Natural killer cell (primary cell): ENCODE data around the gene PWWP2A. TPM values are rescaled to one million over a fixed set of nuclear protein-coding genes. Genes with fewer than 3 reads are reported as not detected.

Experiments
- ATAC-seq, 3 donors: fragments of 150-1000 bp in 2 of 3; fragments of 200-7000 bp in 1 of 3; cut with Tn5 transposase; 1 replicate in 1 of 3; 2 replicates in 2 of 3; pipeline ENCODE4 v1.10.0; 2021; ENCODE audit warnings: mild to moderate bottlenecking in 2 of 3, moderate library complexity in 2 of 3
- DNase-seq, 2 donors: peaks; one replicate each; pipeline versions ENCODE4 v3.0.0 to v3.0.0-alpha.2; 2013 to 2021; ENCODE audit warnings: mixed read lengths in 1 of 2
- H3K27ac ChIP-seq: one replicate; pipeline ENCODE4 v1.5.1; 2013; ENCODE audit warnings: mild to moderate bottlenecking, low read length
- H3K27me3 ChIP-seq: one replicate; pipeline ENCODE4 v1.6.1; 2013; ENCODE audit warnings: low read length; ENCODE audit not compliant: control insufficient read depth, insufficient read depth
- H3K36me3 ChIP-seq: one replicate; pipeline ENCODE4 v1.6.1; 2013; ENCODE audit warnings: low read length; ENCODE audit not compliant: control insufficient read depth, insufficient read depth
- H3K4me1 ChIP-seq: one replicate; pipeline ENCODE4 v1.6.1; 2013; ENCODE audit warnings: low read length; ENCODE audit not compliant: control insufficient read depth, insufficient read depth
- H3K4me3 ChIP-seq: one replicate; pipeline ENCODE4 v1.5.1; 2013; ENCODE audit warnings: low read length
- H3K9me3 ChIP-seq: one replicate; pipeline ENCODE4 v1.6.1; 2013; ENCODE audit warnings: low read length; ENCODE audit not compliant: control insufficient read depth, insufficient read depth
- H3K27ac Mint-ChIP-seq, 2 donors: one replicate each; pipeline ENCODE4 v1.8.0; 2022; ENCODE audit warnings: mild to moderate bottlenecking in 2 of 2, mixed read lengths in 2 of 2, moderate library complexity in 1 of 2
- H3K27me3 Mint-ChIP-seq, 2 donors: one replicate each; pipeline ENCODE4 v1.8.0; 2022; ENCODE audit warnings: low read depth in 2 of 2, mixed read lengths in 2 of 2
- H3K36me3 Mint-ChIP-seq: one replicate; pipeline ENCODE4 v1.8.0; 2022; ENCODE audit warnings: mixed read lengths
- H3K4me1 Mint-ChIP-seq, 2 donors: one replicate each; pipeline ENCODE4 v1.8.0; 2022; ENCODE audit warnings: mixed read lengths in 2 of 2
- H3K4me3 Mint-ChIP-seq: one replicate; pipeline ENCODE4 v1.8.0; 2022; ENCODE audit warnings: mild to moderate bottlenecking, moderate library complexity, mixed read lengths
- H3K9me3 Mint-ChIP-seq, 2 donors: one replicate each; pipeline ENCODE4 v1.8.0; 2022; ENCODE audit warnings: mixed read lengths in 2 of 2
- WGBS: methylation state at CpG from one replicate; pipeline ENCODE4 v1.1.7; 2013; ENCODE audit warnings: missing lambda C conversion rate; ENCODE audit not compliant: insufficient coverage; 5-methylcytosine and 5-hydroxymethylcytosine counted together
- intact Hi-C: fragments of 100-400 bp; cut with micrococcal nuclease; formaldehyde crosslinking; loops from one replicate; pipeline ENCODE4 v1.14.2; 2022
- total RNA-seq, 4 donors: library from RNA; stranded (reverse); fragments of 120-200 nt in 1 of 4; gene quantifications; one replicate each; pipeline versions ENCODE4 v1.2.3 to v1.2.4, GENCODE V29; 2013 to 2022
- TF ChIP-seq, protein P1 (sequence below): fragments of 200-600 bp; IDR thresholded peaks from one replicate; pipeline ENCODE4 v1.8.0; 2022; ENCODE audit warnings: antibody characterized with exemption

The PWWP2A gene
- total RNA-seq, 3 donors from 2014 or later (not counting 1 experiment from before 2014, with no cell fraction given) = 24.9 to 37.6 (median 30.2) TPM

DNA sequence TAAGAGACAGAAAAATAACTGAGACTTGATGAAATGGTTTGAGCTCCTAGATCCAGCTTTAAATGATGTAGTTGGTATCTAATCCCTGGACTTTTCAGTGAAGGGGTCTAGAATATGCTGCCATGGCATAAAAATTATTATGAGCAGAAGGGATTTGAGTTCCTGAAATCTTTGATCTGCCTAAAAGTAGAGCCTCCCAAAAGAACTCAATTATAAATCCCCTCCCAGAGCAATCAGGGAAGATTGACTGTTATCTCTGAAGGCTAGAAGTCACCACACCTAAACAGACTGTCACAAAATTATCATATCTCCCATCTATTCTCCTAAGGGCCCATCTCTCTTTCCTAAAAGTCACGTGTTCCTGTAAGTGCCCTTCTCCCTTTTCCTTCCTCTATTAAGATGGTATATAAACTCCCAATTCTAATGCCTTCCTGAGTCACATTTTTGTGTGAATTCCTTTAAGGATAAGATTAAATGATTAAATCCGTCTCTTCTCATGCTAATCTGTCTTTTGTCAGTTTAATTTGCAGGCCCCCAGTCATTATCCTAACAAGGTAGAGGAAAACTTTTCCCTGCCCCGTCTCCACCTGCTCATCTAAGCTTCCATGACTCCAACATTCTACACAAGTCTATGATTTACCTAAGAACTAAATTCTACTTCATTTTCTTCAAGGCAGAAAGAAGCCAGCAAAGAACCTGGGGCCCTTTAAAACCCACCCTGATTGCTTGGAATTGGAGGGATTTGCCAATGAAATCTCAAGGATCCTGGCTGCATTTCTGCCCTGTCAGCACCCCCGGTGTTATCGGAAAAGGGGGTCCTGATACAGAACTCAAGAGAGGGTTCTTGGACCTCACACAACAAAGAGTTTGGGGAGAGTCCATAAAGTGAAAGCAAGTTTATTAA, 47.1 kb upstream of the PWWP2A start:
- Histone ChIP-seq H3K27me3 (no peaks in the 10 kb centered on the region), H3K4me1 (peaks cover 9% of the 10 kb centered on the region), H3K9me3 (no peaks in the 10 kb centered on the region), H3K27ac (no peak overlapping the region), H3K4me3 (no peak overlapping the region), H3K36me3 (no peaks in the 10 kb centered on the region)
- no peak overlapping the region for H3K27ac Mint-ChIP-seq
- DNase-seq (no peak), ATAC-seq (no peak)
- peaks cover 14 to 15% of the 10 kb centered on the region in 2 donors for H3K27me3 Mint-ChIP-seq
- no peaks in the 10 kb centered on the region for H3K9me3 Mint-ChIP-seq
- intact Hi-C loops = no loop called here
- peaks cover 14 to 15% of the 10 kb centered on the region in 2 donors for H3K4me1 Mint-ChIP-seq
- 77% methylated on average over 5 of the region's 5 CpGs for WGBS
- H3K4me3 Mint-ChIP-seq = no peak overlapping the region
- TF ChIP-seq, protein P1, sequence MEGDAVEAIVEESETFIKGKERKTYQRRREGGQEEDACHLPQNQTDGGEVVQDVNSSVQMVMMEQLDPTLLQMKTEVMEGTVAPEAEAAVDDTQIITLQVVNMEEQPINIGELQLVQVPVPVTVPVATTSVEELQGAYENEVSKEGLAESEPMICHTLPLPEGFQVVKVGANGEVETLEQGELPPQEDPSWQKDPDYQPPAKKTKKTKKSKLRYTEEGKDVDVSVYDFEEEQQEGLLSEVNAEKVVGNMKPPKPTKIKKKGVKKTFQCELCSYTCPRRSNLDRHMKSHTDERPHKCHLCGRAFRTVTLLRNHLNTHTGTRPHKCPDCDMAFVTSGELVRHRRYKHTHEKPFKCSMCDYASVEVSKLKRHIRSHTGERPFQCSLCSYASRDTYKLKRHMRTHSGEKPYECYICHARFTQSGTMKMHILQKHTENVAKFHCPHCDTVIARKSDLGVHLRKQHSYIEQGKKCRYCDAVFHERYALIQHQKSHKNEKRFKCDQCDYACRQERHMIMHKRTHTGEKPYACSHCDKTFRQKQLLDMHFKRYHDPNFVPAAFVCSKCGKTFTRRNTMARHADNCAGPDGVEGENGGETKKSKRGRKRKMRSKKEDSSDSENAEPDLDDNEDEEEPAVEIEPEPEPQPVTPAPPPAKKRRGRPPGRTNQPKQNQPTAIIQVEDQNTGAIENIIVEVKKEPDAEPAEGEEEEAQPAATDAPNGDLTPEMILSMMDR = no peak
- no peaks in the 10 kb centered on the region for H3K36me3 Mint-ChIP-seq

DNA sequence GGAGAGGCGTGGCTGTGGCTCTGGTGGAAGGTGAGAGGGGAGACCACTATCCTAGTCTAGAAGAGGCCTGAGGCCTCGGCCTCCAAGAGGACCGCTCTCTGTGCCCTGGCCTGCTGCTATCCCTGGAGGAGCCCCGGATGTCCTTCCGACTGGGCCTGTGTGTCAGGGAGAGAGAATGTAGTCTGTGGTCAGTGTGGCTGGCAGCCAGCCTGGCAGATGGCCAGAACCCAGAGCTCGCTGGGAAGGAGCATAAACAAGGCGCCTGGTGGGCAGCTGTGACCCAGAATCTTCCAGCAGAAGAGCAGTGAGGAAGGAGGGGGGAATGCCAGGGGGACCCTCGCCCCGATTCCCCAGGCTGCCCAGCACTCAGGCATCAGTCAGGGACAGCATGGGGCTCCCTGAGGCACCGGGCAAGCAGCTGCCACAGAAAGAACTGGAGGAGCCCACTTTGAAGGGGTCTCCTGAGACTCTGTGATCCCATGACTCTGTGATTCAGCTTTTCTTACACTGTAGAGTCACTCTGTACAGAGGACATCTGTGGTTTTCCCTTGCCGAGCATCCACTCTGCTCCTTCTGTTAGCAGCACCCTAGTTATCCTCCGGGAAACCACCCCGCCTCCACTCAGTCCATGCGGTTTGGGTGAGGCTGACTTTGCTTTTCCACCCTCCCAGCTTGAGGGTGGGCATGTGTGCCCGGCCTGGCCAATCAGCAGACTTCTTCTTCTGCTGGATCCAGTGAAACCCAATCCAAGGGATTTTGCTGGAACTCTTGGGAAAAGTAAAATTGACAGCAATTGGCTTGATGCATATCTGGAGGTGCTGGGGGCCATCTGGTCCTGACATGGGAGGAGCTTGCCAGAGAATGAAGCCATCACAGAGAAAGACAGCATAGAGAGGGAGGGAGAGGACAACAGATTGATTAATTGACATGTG, 46.2 kb upstream of the PWWP2A start:
- ATAC-seq (peak in 2 of 3 donors; percentile 21 to 54), DNase-seq (no peak)
- H3K4me1 Mint-ChIP-seq = peaks cover 14 to 15% of the 10 kb centered on the region in 2 donors
- no peak overlapping the region for H3K27ac ChIP-seq
- TF ChIP-seq, protein P1 = no peak
- H3K27ac Mint-ChIP-seq = no peak overlapping the region
- peaks cover 14 to 15% of the 10 kb centered on the region in 2 donors for H3K27me3 Mint-ChIP-seq
- no peaks in the 10 kb centered on the region for H3K36me3 ChIP-seq
- H3K9me3 ChIP-seq = no peaks in the 10 kb centered on the region
- H3K4me1 ChIP-seq = peaks cover 9% of the 10 kb centered on the region
- no peak overlapping the region for H3K4me3 ChIP-seq
- H3K36me3 Mint-ChIP-seq = no peaks in the 10 kb centered on the region
- no peak overlapping the region for H3K4me3 Mint-ChIP-seq
- no peaks in the 10 kb centered on the region for H3K27me3 ChIP-seq
- 16% methylated on average over 15 of the region's 15 CpGs for WGBS
- intact Hi-C loops = no loop called here
- no peaks in the 10 kb centered on the region for H3K9me3 Mint-ChIP-seq

DNA sequence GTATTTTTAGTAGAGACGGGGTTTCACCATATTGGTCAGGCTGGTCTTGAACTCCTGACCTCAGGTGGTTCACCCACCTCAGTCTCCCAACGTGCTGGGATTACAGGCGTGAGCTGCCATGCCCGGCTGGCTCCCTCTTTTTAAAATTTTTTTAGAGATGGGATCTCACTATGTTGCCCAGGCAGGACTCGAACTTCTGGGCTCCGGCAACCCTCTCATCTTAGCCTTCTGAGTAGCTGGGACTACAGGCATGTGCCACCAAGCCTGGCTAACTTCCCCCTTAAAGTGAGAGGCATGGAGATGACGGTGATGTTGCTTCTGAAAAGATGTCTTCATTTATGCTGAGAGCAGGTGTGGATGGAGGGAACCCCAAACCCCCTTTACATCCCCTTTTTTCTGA, 43.7 kb upstream of the PWWP2A start:
- intact Hi-C loops = no loop called here
- ATAC-seq (no peak), DNase-seq (no peak)
- no peak overlapping the region for H3K4me3 Mint-ChIP-seq
- WGBS = 96% methylated on average over 6 of the region's 7 CpGs
- no peaks in the 10 kb centered on the region for H3K36me3 Mint-ChIP-seq
- Histone ChIP-seq H3K4me1 (peaks cover 9% of the 10 kb centered on the region), H3K4me3 (no peak overlapping the region), H3K27me3 (no peaks in the 10 kb centered on the region), H3K9me3 (no peaks in the 10 kb centered on the region), H3K36me3 (no peaks in the 10 kb centered on the region), H3K27ac (no peak overlapping the region)
- H3K27me3 Mint-ChIP-seq = peaks cover 13 to 15% of the 10 kb centered on the region in 2 donors
- no peak overlapping the region for H3K27ac Mint-ChIP-seq
- H3K4me1 Mint-ChIP-seq = peaks cover 14 to 15% of the 10 kb centered on the region in 2 donors
- no peaks in the 10 kb centered on the region for H3K9me3 Mint-ChIP-seq
- TF ChIP-seq, protein P1 = no peak
